Cardiac muscle cell (in vitro differentiated cells and primary cell): ENCODE results near the gene FAM3A. TPM values are rescaled to one million over a fixed set of nuclear protein-coding genes. Genes with fewer than 3 reads are reported as not detected.

Experiments
- DNase-seq, 2 donors: peaks; one replicate each; pipeline versions ENCODE4 v3.0.0 to v3.0.0-alpha.2; 2010 to 2017; ENCODE audit warnings: low read depth in 1 of 2, low spot score in 1 of 2
- H3K27ac ChIP-seq: fragments of 200-600 bp; sonication (generic); 2 replicates; pipeline ENCODE4 v1.5.1; 2016
- H3K27me3 ChIP-seq: fragments of 200-600 bp; sonication (generic); 2 replicates; pipeline ENCODE4 v1.6.0; 2016; ENCODE audit warnings: control low read depth
- H3K36me3 ChIP-seq: fragments of 200-600 bp; sonication (generic); 2 replicates; pipeline ENCODE4 v1.5.1; 2016; ENCODE audit warnings: control low read depth
- H3K4me1 ChIP-seq: fragments of 200-600 bp; sonication (generic); 2 replicates; pipeline ENCODE4 v1.8.1; 2017; ENCODE audit warnings: low read depth, mild to moderate bottlenecking, mixed run types
- H3K4me3 ChIP-seq: fragments of 200-600 bp; sonication (generic); 2 replicates; pipeline ENCODE4 v1.5.1; 2016; ENCODE audit warnings: mild to moderate bottlenecking
- H3K9me3 ChIP-seq: fragments of 200-600 bp; sonication (generic); 2 replicates; pipeline ENCODE4 v1.5.1; 2017; ENCODE audit warnings: low read depth, mild to moderate bottlenecking, control low read depth
- polyA plus RNA-seq: library from polyadenylated mRNA; unstranded; fragments of >200 nt; fragmentation: Nextera tagmentation; extraction: Ambion mirVana; gene quantifications from 2 replicates; pipeline ENCODE4 v1.2.1, GENCODE V29; 2016
- total RNA-seq: library from RNA; depleted of rRNA; stranded (reverse); fragments of >200 nt; gene quantifications from 2 replicates; pipeline ENCODE4 v1.2.3, GENCODE V29; 2016
- TF ChIP-seq, protein P1 (sequence below): IDR thresholded peaks from 2 replicates; pipeline ENCODE4 v1.5.1; 2012; ENCODE audit warnings: low read depth, mild to moderate bottlenecking, low read length

Gene FAM3A
- total and polyA plus RNA-seq, 2 experiments from 2014 or later, result 112 to 140 TPM

DNA sequence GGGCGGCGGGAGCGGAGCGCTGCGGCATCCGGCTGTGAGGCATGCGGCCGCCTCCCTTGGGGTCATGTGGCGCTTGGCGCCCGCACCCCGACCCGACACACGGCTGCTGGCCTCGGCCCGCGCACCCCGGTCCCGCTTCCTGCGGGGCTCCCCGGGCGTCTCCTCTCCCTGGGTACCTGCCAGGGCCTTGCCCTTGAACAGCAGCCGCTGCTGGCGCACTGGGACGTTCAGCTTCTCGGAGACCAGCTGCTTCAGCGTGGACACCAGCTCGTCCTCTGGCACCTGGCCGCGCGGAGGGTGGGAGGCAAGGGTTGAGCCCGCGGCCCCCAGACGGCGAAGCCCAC, 30.0 kb downstream of the FAM3A start:
- peak overlapping the region; percentile 62 for H3K4me3 ChIP-seq
- H3K36me3 ChIP-seq, result no peaks in the 10 kb centered on the region
- no peaks in the 10 kb centered on the region for H3K9me3 ChIP-seq
- TF ChIP-seq, protein P1, sequence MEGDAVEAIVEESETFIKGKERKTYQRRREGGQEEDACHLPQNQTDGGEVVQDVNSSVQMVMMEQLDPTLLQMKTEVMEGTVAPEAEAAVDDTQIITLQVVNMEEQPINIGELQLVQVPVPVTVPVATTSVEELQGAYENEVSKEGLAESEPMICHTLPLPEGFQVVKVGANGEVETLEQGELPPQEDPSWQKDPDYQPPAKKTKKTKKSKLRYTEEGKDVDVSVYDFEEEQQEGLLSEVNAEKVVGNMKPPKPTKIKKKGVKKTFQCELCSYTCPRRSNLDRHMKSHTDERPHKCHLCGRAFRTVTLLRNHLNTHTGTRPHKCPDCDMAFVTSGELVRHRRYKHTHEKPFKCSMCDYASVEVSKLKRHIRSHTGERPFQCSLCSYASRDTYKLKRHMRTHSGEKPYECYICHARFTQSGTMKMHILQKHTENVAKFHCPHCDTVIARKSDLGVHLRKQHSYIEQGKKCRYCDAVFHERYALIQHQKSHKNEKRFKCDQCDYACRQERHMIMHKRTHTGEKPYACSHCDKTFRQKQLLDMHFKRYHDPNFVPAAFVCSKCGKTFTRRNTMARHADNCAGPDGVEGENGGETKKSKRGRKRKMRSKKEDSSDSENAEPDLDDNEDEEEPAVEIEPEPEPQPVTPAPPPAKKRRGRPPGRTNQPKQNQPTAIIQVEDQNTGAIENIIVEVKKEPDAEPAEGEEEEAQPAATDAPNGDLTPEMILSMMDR, result no peak
- H3K27ac ChIP-seq, result no peak overlapping the region
- peak in 1 of 2 donors; percentile 14 for DNase-seq
- H3K4me1 ChIP-seq, result peaks cover 2% of the 10 kb centered on the region
- H3K27me3 ChIP-seq, result no peaks in the 10 kb centered on the region

DNA sequence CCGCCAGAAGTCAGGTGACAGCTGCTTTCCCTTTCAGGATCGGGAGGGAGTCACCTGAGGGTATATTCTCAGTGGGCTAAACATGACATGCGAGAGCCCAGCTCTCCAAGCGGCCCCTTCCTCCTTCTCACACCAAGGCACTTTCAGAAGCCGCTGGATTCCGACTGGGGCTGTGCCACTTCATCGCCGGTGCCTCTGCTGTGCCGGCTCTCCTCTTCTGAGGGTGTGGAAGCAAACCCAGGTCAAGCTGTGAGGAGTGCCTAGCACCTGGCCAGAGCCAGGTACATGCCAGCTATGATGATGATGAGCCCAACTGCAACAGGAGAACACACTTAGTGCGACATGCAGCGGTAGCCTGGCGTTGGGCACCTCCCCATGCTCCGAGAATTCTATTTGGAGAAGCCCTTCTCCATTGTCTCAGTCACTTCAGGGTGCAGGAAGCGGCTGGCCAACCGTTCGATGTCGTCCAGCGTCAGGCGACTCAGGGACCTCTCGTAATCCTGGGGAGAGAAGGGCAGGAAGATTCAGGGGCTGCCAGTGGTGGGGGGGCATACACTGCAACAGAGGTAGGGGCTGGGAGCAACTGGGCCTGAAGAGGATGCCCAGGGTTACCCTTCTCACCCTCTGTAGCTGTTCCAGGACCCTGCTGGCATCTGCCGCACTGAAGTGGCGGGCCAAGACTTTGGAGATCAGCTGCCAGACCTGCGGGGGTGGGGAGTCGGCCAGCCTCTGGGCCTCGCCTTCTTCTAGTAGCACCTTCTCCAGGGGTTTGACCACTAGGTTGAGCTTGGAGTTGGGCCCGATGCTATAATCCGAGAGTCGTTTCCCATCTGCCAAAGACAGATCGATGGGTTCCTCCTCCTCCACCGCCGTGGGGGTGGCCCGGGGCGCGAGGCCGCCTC, 30.6 kb downstream of the FAM3A start:
- no peak overlapping the region for H3K27ac ChIP-seq
- TF ChIP-seq, protein P1, result no peak
- no peaks in the 10 kb centered on the region for H3K27me3 ChIP-seq
- peaks cover 2% of the 10 kb centered on the region for H3K4me1 ChIP-seq
- no peak for DNase-seq
- H3K36me3 ChIP-seq, result no peaks in the 10 kb centered on the region
- no peaks in the 10 kb centered on the region for H3K9me3 ChIP-seq
- peak overlapping the region; percentile 62 for H3K4me3 ChIP-seq

DNA sequence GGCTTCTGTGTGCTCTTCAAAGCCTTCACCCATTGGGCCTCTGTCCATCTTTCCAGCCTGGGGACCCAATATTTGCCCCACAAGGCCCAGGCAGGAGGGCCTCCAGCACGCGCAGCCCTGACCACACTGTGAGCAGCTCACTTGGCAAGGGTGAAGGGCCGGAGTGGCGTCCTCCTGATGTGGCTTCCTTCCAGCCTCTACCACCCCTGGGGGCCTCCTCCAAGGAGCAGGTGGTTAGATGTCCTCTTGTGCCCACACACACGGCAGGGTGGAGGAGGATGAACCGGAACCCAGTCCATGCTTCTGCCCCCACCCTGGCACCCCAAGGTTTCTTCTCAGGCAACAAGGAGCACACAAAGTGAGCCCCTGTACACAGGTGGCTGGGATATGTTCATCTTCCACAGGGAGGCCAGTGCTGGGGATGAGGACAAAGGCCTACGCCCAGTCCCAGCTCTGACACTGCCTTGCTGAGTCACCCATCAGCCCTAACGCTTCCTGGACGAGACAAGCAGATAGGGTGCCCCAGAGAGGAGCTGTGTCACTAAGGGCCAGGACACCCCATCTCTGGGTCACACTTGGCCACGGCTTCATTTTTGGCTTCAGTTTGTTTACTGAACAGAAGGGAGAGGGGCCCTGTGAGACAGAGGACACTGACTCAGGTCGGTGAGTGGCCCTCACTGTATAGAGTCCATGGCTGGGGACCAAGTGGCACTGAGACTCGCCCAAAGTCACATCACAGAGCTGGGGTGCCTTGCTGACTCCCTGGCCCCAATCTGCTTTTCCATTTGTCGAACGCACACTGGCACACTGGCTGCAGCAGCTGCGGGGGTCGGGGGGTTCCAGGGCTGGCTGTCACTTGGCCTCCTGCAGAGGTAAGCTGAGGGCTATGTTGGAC, 31.5 kb downstream of the FAM3A start:
- DNase-seq, result no peak
- no peak overlapping the region for H3K4me3 ChIP-seq
- H3K27me3 ChIP-seq, result no peaks in the 10 kb centered on the region
- H3K36me3 ChIP-seq, result no peaks in the 10 kb centered on the region
- no peak overlapping the region for H3K27ac ChIP-seq
- TF ChIP-seq, protein P1, result no peak
- no peaks in the 10 kb centered on the region for H3K9me3 ChIP-seq
- H3K4me1 ChIP-seq, result peaks cover under 1% of the 10 kb centered on the region

DNA sequence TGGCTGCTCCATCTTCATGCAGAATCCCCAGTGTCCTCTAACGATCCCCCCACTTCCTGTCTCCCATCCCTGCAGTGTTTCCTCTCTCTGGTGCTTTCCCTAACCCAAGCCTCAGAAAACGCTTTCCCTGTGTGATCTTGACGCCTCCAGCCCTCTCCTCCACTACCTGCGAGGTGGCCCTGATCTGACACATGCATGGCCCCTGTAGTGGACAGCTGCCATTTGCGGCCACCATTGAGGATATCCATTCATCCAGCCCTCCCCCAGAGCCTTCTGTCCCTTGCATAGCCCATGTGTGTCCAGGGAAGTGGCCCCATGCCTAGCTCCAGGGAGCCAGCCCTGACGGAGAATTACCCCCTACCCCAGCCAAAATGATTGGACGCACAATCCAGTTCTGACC, 32.7 kb downstream of the FAM3A start:
- no peaks in the 10 kb centered on the region for H3K36me3 ChIP-seq
- H3K9me3 ChIP-seq, result no peaks in the 10 kb centered on the region
- TF ChIP-seq, protein P1, result no peak
- H3K4me1 ChIP-seq, result no peaks in the 10 kb centered on the region
- H3K27ac ChIP-seq, result no peak overlapping the region
- H3K4me3 ChIP-seq, result no peak overlapping the region
- H3K27me3 ChIP-seq, result no peaks in the 10 kb centered on the region
- no peak for DNase-seq

DNA sequence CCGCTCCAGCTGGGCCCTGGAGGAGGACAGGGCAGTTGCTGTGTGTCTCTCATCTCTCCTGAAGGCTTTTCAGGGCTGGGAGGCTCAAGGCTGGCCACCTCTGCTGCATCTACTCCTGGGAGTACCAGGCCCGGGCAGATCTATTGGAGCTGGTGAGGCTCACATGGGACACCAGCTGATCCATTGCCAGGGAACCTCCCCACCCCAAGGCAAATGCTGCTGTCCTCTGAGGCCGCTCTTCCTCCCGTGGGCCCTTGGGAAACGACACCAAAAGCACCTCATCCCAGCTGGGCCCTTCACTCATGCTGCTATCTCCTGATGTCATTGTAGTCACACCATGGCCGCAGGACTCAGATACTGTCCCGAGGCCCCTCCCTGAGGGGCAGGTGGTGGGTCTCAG, 33.2 kb downstream of the FAM3A start:
- TF ChIP-seq, protein P1, result no peak
- no peak for DNase-seq
- Histone ChIP-seq H3K4me3 (no peak overlapping the region), H3K4me1 (no peaks in the 10 kb centered on the region), H3K36me3 (no peaks in the 10 kb centered on the region), H3K27me3 (no peaks in the 10 kb centered on the region), H3K27ac (no peak overlapping the region), H3K9me3 (no peaks in the 10 kb centered on the region)
